H9 (cell line): ENCODE data around the gene SMARCD2. TPM values are rescaled to one million over a fixed set of nuclear protein-coding genes. Genes with fewer than 3 reads are reported as not detected.

ENCODE experiments used
- DNase-seq: peaks from one replicate; pipeline ENCODE4 v3.0.0-alpha.2; 2017
- H2AFZ ChIP-seq: one replicate; pipeline ENCODE4 v1.6.1; 2013; ENCODE audit warnings: mild to moderate bottlenecking, low read length, control low read depth, moderate library complexity
- H2AK5ac ChIP-seq: 2 replicates; pipeline ENCODE4 v1.6.1; 2013; ENCODE audit warnings: low read length, control low read depth, mixed read lengths; ENCODE audit not compliant: insufficient read length
- H2BK120ac ChIP-seq: one replicate; pipeline ENCODE4 v1.6.1; 2013; ENCODE audit warnings: low read depth, mild to moderate bottlenecking, low read length, control low read depth, inconsistent platforms; ENCODE audit not compliant: poor library complexity, severe bottlenecking
- H2BK12ac ChIP-seq: 2 replicates; pipeline ENCODE4 v1.6.1; 2013; ENCODE audit warnings: low read length, control low read depth, mixed read lengths, low read depth; ENCODE audit not compliant: insufficient read length
- H2BK15ac ChIP-seq: 2 replicates; pipeline ENCODE4 v1.6.1; 2013; ENCODE audit warnings: low read depth, low read length, control low read depth
- H2BK20ac ChIP-seq: one replicate; pipeline ENCODE4 v1.6.1; 2013; ENCODE audit warnings: low read depth, mild to moderate bottlenecking, low read length, control low read depth, inconsistent platforms; ENCODE audit not compliant: poor library complexity, severe bottlenecking
- H2BK5ac ChIP-seq: 2 replicates; pipeline ENCODE4 v1.6.1; 2013; ENCODE audit warnings: low read length, control low read depth, mixed read lengths; ENCODE audit not compliant: insufficient read length
- H3K14ac ChIP-seq: 2 replicates; pipeline ENCODE4 v1.6.1; 2013; ENCODE audit warnings: low read length, control low read depth; ENCODE audit not compliant: insufficient read depth
- H3K18ac ChIP-seq: 2 replicates; pipeline ENCODE4 v1.6.1; 2013; ENCODE audit warnings: low read depth, mild to moderate bottlenecking, mixed read lengths, low read length, control low read depth; ENCODE audit not compliant: insufficient read length
- H3K23ac ChIP-seq: 2 replicates; pipeline ENCODE4 v1.6.1; 2013; ENCODE audit warnings: low read length, control low read depth, mixed read lengths, low read depth; ENCODE audit not compliant: insufficient read length
- H3K23me2 ChIP-seq: 2 replicates; pipeline ENCODE4 v1.6.1; 2013; ENCODE audit warnings: low read depth, mild to moderate bottlenecking, mixed read lengths, low read length, control low read depth; ENCODE audit not compliant: insufficient read length, poor library complexity, severe bottlenecking
- H3K27ac ChIP-seq: 2 replicates; pipeline ENCODE4 v1.5.1; 2013; ENCODE audit warnings: low read length, control low read depth, mixed read lengths, low read depth; ENCODE audit not compliant: insufficient read length
- H3K27me3 ChIP-seq: 2 replicates; pipeline ENCODE4 v1.6.1; 2013; ENCODE audit warnings: low read length, control low read depth, inconsistent platforms; ENCODE audit not compliant: insufficient read depth
- H3K4ac ChIP-seq: 2 replicates; pipeline ENCODE4 v1.6.1; 2013; ENCODE audit warnings: low read depth, mild to moderate bottlenecking, control low read depth, inconsistent platforms, low read length, moderate library complexity
- H3K4me1 ChIP-seq: 2 replicates; pipeline ENCODE4 v1.6.1; 2013; ENCODE audit warnings: low read length, control low read depth, inconsistent platforms; ENCODE audit not compliant: insufficient read depth
- H3K4me2 ChIP-seq: 2 replicates; pipeline ENCODE4 v1.6.1; 2013; ENCODE audit warnings: low read length, control low read depth, mixed read lengths; ENCODE audit not compliant: insufficient read length, insufficient read depth
- H3K56ac ChIP-seq: 2 replicates; pipeline ENCODE4 v1.6.1; 2013; ENCODE audit warnings: low read depth, mild to moderate bottlenecking, mixed read lengths, low read length, control low read depth; ENCODE audit not compliant: insufficient read length
- H3K79me1 ChIP-seq: 2 replicates; pipeline ENCODE4 v1.6.1; 2013; ENCODE audit warnings: low read depth, mild to moderate bottlenecking, moderate library complexity, low read length, control low read depth, inconsistent platforms; ENCODE audit not compliant: insufficient read depth, poor library complexity, severe bottlenecking
- H3K79me2 ChIP-seq: 2 replicates; pipeline ENCODE4 v1.6.1; 2013; ENCODE audit warnings: low read length, control low read depth, inconsistent platforms; ENCODE audit not compliant: insufficient read depth
- H3K9ac ChIP-seq: 2 replicates; pipeline ENCODE4 v1.6.1; 2013; ENCODE audit warnings: low read length, control low read depth, mixed read lengths; ENCODE audit not compliant: insufficient read length; ENCODE audit errors: extremely low read depth
- H3K9me3 ChIP-seq: one replicate; pipeline ENCODE4 v1.6.1; 2013; ENCODE audit warnings: low read depth, low read length, inconsistent platforms; ENCODE audit not compliant: control insufficient read depth
- H3T11ph ChIP-seq: one replicate; pipeline ENCODE4 v1.6.1; 2013; ENCODE audit warnings: mild to moderate bottlenecking, low read length, control low read depth, inconsistent platforms
- H4K20me1 ChIP-seq: one replicate; pipeline ENCODE4 v1.6.1; 2013; ENCODE audit not compliant: control insufficient read depth, insufficient read length, insufficient read depth
- H4K5ac ChIP-seq: 2 replicates; pipeline ENCODE4 v1.6.1; 2013; ENCODE audit warnings: low read depth, mild to moderate bottlenecking, mixed read lengths, low read length, control low read depth; ENCODE audit not compliant: insufficient read length
- H4K8ac ChIP-seq: replicated peaks from 2 replicates; pipeline ENCODE4 v1.6.1; 2013; ENCODE audit warnings: low read length, control low read depth, mixed read lengths, low read depth; ENCODE audit not compliant: insufficient read length
- H4K91ac ChIP-seq: 2 replicates; pipeline ENCODE4 v1.6.1; 2013; ENCODE audit warnings: low read depth, mild to moderate bottlenecking, moderate library complexity, mixed read lengths, low read length, control low read depth; ENCODE audit not compliant: insufficient read length
- H3K27ac Mint-ChIP-seq, 3 experiments: 2 replicates in 2 of 3; 3 replicates in 1 of 3; pipeline ENCODE4 v1.8.0; 2020 to 2021; ENCODE audit warnings: mixed read lengths in 3 of 3, mild to moderate bottlenecking in 1 of 3, moderate library complexity in 1 of 3
- H3K27me3 Mint-ChIP-seq: 2 replicates; pipeline ENCODE4 v1.8.0; 2021; ENCODE audit warnings: low read depth, mild to moderate bottlenecking, moderate library complexity, mixed read lengths
- H3K36me3 Mint-ChIP-seq, 3 experiments: 2 replicates in 2 of 3; 3 replicates in 1 of 3; pipeline ENCODE4 v1.8.0; 2020 to 2021; ENCODE audit warnings: low read depth in 3 of 3, mixed read lengths in 3 of 3; ENCODE audit not compliant: insufficient read depth in 1 of 3
- H3K4me1 Mint-ChIP-seq, 2 experiments: 2 replicates each; pipeline ENCODE4 v1.8.0; 2020; ENCODE audit warnings: mixed read lengths in 2 of 2
- H3K4me3 Mint-ChIP-seq, 2 experiments: 2 replicates in 1 of 2; 3 replicates in 1 of 2; pipeline ENCODE4 v1.8.0; 2020 to 2021; ENCODE audit warnings: mild to moderate bottlenecking in 2 of 2, mixed read lengths in 2 of 2, moderate library complexity in 1 of 2
- H3K9me3 Mint-ChIP-seq, 2 experiments: 2 replicates in 1 of 2; 3 replicates in 1 of 2; pipeline ENCODE4 v1.8.0; 2020; ENCODE audit warnings: mild to moderate bottlenecking in 2 of 2, mixed read lengths in 2 of 2, moderate library complexity in 1 of 2
- WGBS: extraction: QIAGEN DNeasy Blood & Tissue Kit; methylation state at CpG from one replicate; pipeline ENCODE4 v1.1.7; 2013; ENCODE audit warnings: missing lambda C conversion rate, low lambda C conversion rate, mixed read lengths; ENCODE audit not compliant: insufficient read length; ENCODE audit errors: extremely low coverage; 5-methylcytosine and 5-hydroxymethylcytosine counted together
- total RNA-seq: library from RNA; stranded (reverse); gene quantifications from 2 replicates; pipeline ENCODE4 v1.2.1, GENCODE V29; 2021
- TF ChIP-seq, protein P1 (sequence below): fragments of 200-600 bp; sonication (generic); conservative IDR thresholded peaks from 3 replicates; pipeline ENCODE4 v1.8.0; 2021; ENCODE audit warnings: antibody characterized with exemption, mild to moderate bottlenecking

The SMARCD2 gene
- total RNA-seq, 1 experiment from 2014 or later, result 68.9 TPM

DNA sequence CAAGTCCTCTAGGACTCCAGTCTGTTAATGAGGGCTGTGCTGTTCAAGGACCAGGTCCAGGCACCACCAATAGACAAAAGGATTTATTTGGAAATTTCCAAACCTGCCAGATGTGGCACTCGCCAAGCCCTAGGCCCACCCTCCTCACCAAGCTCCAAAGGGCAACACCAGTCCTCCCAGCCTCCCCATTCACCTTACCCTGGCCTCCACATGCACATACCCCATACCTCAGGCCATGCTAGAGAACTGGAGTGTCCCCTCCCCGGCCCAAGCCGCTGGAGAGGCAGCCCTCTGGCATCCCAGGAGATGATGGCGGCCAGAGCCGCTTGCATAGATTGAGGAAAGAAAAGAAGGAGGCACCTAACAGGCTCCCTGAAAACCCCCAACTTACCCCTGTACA, 10.5 kb downstream of the SMARCD2 start:
- Histone ChIP-seq H4K20me1 (peaks cover 2% of the 10 kb centered on the region), H2AFZ (no peak overlapping the region), H3K4me2 (no peak overlapping the region), H2BK20ac (no peak overlapping the region), H3K4ac (no peak overlapping the region), H4K8ac (no peak overlapping the region), H3K79me2 (peaks cover 6% of the 10 kb centered on the region; the same call in 1 of the 2 replicates), H2BK12ac (no peak overlapping the region), H3K9me3 (no peaks in the 10 kb centered on the region), H4K5ac (no peak overlapping the region), H3K79me1 (peaks cover 3% of the 10 kb centered on the region), H3K9ac (no peak overlapping the region), H3K14ac (no peak overlapping the region), H4K91ac (no peak overlapping the region), H3T11ph (no peak overlapping the region), H2BK5ac (no peak overlapping the region), H2BK15ac (no peak overlapping the region), H3K56ac (no peak overlapping the region), H2BK120ac (no peak overlapping the region), H3K4me1 (no peaks in the 10 kb centered on the region), H3K23ac (no peak overlapping the region), H2AK5ac (no peak overlapping the region), H3K23me2 (peaks cover 6% of the 10 kb centered on the region), H3K27ac (no peak overlapping the region), H3K27me3 (no peaks in the 10 kb centered on the region), H3K18ac (no peak overlapping the region)
- H3K36me3 Mint-ChIP-seq, result peaks cover 61 to 93% (median 83%) of the 10 kb centered on the region in 3 experiments
- no peaks in the 10 kb centered on the region; a peak in 1 of 5 replicates for H3K9me3 Mint-ChIP-seq
- H3K27me3 Mint-ChIP-seq, result no peaks in the 10 kb centered on the region
- no peak overlapping the region for H3K4me3 Mint-ChIP-seq
- H3K27ac Mint-ChIP-seq, result peak overlapping the region; percentile 82 to 87 (median 85); a peak in 4 of 7 replicates
- DNase-seq, result no peak
- TF ChIP-seq, protein P1, sequence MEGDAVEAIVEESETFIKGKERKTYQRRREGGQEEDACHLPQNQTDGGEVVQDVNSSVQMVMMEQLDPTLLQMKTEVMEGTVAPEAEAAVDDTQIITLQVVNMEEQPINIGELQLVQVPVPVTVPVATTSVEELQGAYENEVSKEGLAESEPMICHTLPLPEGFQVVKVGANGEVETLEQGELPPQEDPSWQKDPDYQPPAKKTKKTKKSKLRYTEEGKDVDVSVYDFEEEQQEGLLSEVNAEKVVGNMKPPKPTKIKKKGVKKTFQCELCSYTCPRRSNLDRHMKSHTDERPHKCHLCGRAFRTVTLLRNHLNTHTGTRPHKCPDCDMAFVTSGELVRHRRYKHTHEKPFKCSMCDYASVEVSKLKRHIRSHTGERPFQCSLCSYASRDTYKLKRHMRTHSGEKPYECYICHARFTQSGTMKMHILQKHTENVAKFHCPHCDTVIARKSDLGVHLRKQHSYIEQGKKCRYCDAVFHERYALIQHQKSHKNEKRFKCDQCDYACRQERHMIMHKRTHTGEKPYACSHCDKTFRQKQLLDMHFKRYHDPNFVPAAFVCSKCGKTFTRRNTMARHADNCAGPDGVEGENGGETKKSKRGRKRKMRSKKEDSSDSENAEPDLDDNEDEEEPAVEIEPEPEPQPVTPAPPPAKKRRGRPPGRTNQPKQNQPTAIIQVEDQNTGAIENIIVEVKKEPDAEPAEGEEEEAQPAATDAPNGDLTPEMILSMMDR, result no peak
- H3K4me1 Mint-ChIP-seq, result peaks cover 9 to 14% of the 10 kb centered on the region in 2 experiments
- WGBS, result no CpG with 5 or more reads among the region's 5 CpGs
